GDM1 (cell line): ENCODE measurements around the gene UNKL.
A peak's percentile ranks its signal among the peaks of the same experiment; 100 is the strongest.

Experiments
- DNase-seq: peaks from one replicate; lab custom pipeline; 2025; lab: John Stamatoyannopoulos, UW

The UNKL gene

DNA sequence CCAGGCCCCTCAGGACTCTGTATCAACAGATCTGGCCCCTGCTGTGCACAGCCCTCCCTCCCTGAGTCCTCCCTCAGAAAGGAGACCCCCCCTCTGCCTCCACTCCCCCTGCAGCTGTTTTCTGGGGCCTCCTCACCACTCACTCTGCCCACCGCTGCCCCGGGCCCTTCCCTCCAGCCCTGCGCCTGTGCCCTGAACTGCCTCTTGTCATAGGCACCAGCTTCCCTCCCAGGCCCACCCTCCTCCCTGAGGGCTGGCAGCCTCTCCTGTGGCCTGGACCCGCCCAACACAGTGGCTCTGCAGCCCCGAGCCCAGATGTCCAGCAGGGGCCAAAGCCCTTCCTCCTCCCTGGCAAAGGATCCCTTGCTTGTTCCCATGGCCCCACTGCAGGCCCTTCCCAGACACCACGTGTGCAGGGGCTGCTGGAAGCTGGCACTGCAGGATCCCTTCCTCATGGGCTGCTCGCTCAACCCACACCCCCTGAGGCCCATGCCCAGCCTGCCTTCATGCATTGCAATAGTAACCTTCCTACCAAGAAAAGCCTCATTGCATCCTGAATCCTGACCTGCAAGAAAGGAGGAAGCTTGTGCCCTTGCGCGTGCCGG is 37.0 kb downstream of the UNKL start:
- DNase-seq = no peak

DNA sequence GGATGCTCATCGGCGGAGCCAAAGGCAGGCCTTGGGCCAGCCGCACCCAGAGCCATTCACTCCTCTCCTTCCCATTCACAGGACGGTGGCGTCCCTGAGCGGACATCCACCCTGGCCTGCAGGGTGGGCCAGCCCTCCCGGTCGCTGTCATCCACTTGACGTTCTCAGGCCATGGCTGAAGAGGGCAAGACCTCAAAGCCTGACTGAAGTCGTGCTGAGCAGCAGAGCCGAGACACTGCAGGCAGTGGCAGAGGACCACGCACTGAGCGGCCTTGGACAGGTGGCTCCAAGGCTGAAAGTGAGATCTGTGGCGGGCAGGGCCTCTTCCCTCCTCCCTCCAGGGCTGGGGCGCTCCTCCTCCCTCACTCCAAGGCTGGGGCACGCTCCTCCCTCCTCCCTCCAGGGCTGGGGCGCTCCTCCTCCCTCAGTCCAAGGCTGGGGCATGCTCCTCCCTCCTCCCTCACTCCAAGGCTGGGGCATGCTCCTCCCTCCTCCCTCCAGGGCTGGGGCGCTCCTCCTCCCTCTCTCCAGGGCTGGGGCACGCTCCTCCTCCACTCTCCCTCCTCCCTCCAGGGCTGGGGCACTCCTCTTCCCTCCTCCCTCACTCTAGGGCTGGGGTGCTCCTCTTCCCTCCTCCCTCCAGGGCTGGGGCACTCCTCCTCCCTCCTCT is 38.6 kb downstream of the UNKL start:
- no peak for DNase-seq

DNA sequence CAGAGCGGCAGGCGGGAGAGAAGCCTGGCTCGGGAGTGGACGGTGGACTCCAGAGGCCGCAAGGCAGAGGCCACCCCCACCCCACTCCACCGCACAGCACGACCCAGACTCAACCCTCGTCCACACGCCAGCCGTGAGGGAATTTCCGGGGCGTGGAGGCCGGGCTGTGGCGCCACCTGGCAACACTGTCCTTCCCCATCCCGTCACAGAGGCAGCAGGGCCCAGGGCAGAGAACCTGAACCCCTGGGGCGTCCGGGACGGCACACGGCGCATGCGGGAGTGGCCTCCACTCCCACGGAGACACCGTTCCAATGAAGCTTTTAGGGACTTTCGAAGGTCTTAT is 39.2 kb downstream of the UNKL start:
- DNase-seq = no peak

DNA sequence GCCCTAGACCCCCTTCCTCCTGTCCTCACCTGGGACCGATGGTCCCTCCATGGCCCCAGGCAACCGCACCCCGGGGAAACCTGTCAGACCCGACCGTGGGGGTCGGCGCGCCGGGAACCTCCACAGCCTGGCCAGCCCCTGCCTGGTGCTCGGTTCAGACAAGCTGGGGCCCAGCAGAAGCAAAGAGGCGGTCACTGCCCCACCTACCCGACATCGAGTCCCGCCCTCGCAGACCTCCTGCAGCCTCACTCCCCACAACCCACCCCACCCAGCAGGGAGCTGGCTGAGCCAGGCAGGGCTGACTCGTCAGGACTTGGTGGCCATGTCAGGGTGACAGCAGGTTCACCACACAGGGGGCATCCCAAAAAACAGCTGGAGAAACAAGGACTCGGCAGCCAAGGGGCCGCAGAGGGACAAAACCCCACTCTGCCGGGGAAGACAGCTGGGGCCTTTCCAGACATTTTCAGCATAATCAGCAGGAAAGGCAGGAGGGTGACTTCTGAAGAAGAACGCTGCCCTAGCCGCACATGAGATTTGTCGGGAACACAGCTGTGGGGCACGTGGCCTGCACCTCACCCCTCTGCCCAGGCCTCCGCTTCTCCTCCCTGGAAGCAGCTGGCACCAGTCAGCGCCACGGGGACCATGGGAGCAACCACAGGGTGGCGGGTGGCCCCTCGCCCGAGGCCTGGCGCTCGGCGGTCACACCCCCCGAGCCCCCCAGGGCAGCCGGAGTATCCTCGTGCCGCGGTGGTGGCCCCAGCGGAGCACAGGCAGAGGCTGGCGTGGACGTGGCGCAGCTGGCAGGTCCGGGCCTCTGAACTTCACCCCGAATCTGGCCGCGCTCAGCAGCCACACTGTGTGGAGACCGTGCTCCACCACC is 39.8 kb downstream of the UNKL start:
- no peak for DNase-seq

DNA sequence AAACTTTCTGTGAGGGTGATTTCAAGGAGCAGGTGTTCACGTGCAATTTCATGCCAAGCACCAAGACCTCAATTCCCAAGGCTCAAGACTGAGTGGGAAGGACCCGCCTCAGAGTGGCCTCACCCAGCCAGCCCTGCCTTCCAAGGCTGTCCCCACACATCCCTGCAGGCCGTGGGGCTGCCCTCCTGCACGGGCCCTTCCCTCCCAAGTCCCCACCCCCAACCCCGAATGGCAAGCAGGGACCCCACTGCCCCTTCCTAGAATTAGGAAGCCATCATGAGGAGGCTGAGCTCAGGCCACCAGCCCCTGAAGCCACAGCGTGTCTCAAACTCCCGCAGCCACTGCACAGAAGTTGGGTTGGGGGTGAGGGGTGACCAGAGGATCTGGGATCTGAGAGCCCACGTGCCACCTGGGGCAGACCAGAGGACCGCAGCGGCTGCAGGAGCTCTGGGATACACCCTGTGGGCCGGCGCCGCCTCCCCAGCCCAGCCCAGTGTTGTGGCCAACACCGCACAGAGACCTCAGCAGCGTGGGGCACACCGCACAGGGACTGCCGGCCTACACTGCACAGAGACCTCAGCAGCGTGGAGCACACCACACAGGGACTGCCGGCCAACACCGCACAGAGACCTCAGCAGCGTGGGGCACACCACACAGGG is 42.1 kb downstream of the UNKL start:
- no peak for DNase-seq

DNA sequence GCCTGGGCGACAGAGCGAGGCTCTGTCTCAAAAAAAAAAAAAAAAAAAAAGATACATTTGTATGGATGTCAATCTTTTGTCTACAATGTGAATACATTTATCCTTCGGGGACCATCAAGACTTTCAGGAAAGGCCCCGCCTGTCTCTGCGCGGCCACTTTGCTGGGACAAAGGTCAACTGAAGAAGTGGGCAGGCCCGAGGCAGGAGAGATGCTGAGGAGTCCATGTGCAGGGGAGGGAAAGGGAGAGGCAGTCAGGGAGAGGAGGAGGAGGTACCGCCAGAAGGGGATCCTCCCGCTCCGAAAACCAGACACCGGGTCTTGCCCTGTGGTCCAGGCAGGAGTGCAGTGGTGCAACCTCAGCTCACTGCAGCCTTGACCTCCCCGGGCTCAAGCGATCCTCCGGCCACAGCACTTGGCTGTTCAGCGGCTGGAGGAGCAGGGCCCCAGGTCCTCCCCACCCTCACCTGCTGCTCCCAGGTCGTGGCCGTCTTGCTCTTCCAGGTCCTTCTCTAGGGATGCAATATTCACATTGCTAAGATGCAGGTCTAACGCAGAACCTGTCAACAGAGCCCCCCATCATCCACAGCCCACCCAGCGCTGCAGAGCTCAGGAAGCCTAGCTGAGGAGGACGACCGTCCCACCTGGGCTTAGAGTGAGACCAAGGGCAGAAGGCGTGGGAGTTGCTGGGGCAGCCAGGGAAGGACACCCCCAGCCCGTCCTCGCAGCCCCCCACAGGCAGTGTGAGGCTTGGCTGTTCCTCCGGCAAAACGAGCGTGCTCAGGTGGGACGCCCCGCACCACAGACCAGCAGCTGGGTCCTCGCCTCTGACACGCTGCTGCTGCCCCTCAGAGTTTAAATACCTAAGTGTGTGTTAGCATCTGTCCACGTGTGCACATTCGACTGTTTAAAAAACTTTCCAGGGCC is 43.2 kb downstream of the UNKL start:
- no peak for DNase-seq

DNA sequence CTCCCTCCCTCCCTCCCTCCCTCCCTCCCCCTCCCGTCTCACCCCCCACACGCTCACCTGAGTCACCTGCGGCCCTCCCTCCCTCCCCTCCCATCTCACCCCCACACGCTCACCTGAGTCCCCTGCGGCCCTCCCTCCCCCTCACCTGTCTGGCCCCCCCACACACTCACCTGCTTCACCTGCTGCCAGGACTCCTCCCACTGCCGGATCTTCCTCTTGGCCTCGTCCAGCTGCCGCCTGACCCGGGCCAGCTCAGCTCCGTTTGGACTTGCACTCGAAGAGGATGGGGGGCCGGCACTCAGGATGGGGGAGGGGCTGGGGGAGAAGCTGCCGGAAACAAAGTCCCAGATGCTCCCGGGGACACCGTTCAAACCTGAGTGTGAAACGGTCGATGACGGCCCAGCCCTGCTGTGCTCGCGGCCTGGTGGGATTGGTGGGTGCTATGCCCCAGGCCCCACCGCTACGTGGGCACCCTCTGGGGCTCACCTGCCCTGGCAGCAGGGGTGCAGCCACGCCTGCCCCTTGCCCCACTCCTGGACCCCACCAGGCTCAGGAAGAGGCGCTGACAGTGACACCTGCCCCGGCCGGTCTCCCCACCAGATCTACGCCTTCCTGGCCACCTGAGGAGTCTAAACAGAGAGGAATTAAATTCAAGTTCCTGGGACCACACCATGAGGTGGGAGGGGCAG is 46.9 kb downstream of the UNKL start:
- DNase-seq = no peak

DNA sequence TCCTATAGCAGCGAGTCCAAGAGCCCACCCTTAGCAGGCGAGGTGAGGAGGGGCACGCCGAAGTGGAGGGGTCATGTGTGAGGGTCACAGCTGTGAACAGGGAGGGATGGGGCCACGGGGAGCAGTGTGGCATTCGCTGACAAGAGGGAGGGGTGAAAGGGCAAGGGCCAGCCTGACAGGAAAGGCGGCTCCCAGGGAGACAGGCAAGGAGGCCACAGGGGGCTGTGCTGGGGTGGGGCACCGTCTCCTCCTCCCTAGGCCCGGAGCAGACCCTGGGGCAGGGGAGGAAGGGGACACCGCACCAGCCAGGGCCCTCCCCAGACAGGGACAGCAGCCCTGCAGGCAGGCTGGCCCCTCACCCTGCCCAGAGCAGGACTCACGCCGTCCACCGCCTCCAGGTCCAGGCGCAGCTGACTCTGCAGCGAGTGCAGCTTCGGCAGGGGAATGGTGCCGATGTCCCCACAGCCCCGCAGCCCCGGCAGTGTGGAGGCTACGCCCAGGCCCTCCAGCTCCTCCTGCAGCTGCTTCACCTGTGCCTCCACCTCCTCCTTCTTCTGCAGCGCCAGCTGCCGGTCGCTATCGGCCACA is 47.7 kb downstream of the UNKL start:
- no peak for DNase-seq

DNA sequence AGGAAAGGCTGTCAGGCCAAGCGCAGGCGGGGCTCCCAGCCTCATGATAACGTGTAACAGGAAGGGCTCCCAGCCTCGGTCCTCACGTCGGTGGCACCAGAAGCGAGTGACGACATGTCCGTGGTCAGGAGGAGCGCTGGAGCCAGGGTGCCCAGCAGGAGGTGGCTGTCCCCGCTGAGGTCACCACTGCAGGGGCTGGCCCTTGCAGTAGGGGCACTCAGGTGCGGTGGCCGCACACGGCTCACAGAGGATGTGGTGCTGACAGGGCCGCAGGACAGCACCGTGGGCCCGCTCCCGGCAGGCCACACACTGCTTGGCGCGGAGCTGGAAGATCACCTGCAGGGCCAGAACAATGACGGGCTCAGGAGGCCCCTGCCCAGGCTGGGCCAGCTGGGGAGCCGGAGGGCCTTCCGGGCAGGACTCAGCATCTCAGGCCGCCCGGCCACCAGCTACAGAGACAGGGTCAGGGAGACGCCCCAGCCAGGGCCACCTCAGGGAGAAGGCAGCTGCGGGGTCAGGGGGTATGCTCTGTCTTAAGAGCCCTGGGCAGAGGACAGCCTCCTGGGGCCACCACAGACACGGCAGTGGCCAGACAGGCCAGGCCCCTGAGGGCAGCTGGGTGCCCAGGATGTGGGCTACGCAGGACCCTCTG is 48.3 kb downstream of the UNKL start:
- DNase-seq = no peak

DNA sequence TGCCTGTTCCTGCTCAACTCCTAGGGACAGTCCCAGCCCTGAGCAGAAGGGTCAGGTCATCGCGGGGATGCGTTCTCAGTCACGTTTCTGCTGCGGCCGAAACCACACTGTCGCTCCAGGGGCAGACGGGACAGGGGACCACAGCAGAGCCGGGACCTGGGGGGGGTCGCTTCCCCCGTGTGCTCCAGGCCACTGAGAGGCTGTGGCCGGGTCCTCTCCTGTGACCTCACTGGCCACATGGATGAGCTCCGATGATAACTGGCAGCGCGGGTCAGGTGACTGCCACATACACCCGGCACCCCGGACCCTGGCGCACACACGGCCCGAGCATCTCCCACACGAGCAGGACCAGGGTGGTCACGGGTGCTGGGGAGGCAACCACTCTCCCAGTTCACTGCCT is 50.0 kb downstream of the UNKL start:
- no peak for DNase-seq

DNA sequence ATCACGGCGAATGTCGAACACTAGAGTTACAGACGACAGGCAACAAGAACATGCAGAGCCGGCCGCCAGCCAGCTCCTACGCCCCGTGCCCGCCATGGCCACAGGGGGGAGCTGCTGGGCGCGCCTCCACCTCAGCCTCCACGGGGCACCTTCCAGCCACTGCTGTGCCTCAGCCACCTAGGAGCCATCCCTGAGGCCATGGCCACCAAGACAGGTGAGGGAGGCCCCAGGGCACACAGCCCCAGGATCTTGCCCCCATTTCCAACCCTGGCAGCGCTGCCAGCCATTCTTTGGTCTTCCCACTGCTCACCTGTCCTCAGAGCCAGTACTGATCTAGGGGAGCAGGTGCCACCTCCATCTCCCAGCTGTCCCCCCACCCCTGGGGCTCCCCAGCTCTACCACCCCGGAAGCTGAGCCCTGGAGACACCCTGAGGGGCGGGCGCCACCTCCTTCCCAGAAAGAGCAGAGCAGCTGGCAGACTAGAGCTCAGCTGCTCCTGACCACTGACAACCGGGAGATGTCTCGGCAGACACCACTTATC is 50.9 kb downstream of the UNKL start:
- peak; percentile 12 for DNase-seq

DNA sequence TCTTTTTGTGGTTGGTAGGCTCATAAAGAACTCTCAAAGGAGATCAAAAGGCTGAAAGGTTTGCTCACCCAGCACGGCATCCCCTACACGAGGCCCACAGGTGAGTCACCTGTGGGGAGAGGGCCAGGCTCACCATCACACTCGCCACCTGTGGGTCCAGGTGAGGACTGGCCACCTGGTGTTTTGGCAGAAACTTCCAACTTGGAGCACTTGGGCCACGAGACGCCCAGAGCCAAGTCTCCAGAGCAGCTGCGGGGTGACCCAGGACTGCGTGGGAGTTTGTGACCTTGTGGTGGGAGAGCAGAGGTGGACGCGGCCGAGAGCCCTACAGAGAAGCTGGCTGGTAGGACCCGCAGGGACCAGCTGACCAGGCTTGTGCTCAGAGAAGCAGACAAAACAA is 51.7 kb downstream of the UNKL start:
- no peak for DNase-seq

DNA sequence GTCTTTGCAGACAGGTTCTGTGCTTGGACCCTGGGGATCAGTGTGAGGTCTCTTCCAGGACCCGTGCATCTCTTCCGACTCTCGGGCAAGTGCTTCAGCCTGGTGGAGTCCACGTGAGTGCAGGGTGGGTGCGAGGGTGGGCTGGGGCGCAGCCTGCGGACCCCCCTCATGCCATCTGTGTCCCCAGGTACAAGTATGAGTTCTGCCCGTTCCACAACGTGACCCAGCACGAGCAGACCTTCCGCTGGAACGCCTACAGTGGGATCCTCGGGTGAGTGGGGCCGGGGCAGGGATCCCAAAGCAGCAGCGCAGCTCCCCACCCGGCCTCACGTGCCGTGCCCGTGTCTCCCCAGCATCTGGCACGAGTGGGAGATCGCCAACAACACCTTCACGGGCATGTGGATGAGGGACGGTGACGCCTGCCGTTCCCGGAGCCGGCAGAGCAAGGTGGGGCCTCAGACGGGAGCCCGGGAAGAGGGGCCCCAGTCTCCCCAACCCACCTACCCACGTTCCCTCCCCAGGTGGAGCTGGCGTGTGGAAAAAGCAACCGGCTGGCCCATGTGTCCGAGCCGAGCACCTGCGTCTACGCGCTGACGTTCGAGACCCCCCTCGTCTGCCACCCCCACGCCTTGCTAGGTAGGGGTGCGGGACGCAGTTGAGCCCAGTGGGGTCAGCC is 52.7 kb downstream of the UNKL start:
- DNase-seq = no peak

DNA sequence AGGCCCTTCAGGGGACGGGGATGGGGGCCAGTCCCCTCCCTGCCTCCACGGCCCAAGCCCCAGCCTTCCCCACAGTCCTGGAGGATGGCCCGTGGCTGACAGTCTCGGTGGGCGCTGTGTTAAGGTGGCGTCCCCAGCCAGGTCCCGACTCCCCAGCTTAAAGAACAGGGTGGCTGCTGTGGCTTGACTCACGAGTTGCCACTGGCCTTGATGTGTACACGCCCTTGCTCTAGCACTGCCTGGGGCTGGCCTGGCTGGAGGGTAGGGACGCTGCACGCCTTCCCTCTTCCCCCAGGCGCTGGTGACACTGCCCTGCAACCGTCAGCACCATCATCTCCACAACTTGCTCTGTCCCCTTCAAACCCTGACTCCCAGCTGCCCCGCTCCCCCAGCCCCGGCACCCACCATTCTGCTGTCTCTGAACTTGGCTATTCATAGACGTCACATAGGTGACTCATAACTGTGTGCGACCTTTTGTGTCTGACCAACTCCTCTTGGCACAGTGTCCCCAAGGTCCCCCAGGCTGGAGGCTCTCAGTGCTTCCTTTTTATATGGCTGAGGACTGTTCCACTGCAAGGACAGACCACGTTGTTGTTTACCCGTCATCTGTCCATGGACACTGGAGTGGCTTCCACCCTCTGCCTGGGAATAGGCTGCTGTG is 56.5 kb downstream of the UNKL start:
- no peak for DNase-seq

DNA sequence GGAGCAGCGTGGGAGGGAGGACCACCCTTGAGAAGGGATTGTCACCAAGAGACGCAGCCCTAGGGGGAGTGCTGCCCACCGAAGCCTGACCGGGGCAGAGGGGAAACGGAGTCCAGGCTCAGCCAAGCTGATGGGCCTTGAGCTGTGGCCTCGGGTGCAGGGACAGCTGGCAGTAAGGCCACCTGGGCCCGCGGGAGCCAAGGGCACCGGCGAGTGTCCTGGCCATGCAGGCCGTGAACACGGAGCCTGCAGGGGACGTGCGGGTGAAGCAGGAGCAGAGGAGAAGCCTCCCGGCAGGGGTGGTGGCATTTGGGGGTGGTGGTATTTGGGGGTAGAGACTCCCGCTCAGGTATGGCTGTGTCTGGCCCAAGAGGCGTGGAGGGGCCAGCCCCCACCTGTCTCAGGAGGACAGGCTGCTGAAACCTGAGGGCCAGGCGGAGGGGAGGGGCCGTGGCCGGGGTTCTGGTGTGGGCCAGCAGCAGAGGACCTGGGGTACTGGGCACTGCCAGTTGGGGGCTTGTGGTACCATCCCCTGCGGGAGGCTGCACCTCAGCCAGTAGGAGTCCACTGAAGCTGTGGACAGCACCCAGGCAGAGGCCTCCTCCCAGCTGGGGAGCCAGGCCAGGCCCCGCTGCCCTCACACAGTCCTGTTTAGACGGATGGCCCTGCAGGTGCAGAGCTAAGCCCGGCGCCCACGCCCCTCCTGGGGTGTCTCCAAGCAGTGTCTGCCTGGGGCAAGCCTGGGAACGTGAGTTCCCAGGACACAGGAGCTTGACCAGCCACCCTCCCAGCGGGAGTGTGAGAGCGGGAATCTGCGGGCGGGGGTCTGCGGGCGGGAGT is 58.2 kb downstream of the UNKL start:
- DNase-seq = no peak

DNA sequence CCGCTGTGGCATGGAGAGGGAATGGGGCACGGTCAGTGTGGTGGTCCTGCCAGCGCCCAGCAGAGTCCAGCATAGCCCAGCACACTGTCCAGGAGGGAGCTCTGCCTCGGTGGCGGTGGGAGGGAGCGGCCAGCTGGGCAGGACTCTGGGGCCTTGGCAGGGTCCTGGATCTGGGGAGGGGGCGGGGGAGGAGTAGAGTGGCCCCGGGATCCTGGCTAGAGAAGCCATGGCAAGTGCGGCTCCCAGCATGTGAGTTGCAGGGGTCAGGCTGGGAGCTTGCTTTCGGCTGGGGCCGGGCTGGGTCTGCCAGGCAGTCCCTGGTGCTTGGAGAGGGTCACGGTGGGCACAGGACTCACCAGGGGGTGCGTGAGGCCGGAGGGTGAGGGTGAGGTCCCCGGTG is 58.9 kb downstream of the UNKL start:
- no peak for DNase-seq

DNA sequence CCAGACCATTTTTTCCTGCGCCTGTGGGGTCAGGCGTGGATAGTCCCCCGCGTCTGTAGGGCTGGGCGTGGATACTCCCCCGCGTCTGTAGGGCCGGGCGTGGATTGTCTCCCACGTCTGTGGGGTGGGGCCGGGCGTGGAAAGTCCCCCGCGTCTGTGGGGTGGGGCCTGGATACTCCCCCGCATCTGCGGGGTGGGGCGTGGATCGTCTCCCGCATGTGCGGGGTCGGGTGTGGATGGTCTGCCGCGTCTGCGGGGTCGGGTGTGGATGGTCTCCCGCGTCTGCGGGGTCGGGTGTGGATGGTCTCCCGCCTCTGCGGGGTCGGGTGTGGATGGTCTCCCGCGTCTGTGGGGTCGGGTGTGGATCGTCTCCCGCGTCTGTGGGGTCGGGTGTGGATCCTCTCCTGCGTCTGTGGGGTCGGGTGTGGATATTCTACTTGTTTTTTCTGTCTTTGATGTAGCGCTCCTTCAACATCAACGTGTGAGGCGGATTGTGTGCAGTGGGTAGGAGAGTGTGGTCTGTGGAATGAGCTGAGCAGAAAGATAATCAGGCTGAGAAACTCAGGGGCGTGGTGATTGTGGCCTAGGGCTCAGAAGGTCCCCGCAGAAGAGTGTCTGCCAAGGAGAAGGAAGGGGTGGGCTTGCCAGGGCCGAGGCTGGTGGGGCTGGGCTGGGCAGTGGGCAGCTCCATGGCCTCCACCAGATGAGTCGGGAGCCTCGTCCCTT is 59.5 kb downstream of the UNKL start:
- DNase-seq = no peak
